Astrocyte of the spinal cord (primary cell): ENCODE measurements around the gene CEMP1.

Experiments
- DNase-seq: peaks from one replicate; pipeline ENCODE4 v3.0.0; 2011; ENCODE audit warnings: low read depth, low spot score
- H3K4me3 ChIP-seq: 2 replicates; pipeline ENCODE4 v1.5.1; 2011; ENCODE audit warnings: low read depth, mild to moderate bottlenecking, low read length, moderate library complexity
- CTCF ChIP-seq: IDR thresholded peaks from 2 replicates; pipeline ENCODE4 v1.5.1; 2012; ENCODE audit warnings: low read depth, mild to moderate bottlenecking, low read length, inconsistent platforms
- in situ Hi-C: cut with HindIII; loops from 2 replicates; pipeline ENCODE4 v1.10.0; 2017; ENCODE audit warnings: low sequenced_read_pairs

CEMP1 gene

GRCh38 chr16:2524339-2524938 is 6.8 kb downstream of the CEMP1 start:
- DNase-seq = no peak
- TF ChIP-seq CTCF = no peak
- H3K4me3 ChIP-seq = no peak overlapping the region
- in situ Hi-C loops = no loop called here

GRCh38 chr16:2523801-2524231 is 7.4 kb downstream of the CEMP1 start:
- no peak overlapping the region for H3K4me3 ChIP-seq
- no peak for DNase-seq
- in situ Hi-C loops = no loop called here
- no peak for TF ChIP-seq CTCF

- no peak for TF ChIP-seq CTCF
- in situ Hi-C loops = no loop called here
- H3K4me3 ChIP-seq = peak overlapping the region; percentile 68
- DNase-seq = no peak
Observed at GRCh38 chr16:2520784-2521531, 10.2 kb downstream of the CEMP1 start.

GRCh38 chr16:2520097-2520783 is 11.0 kb downstream of the CEMP1 start, which contains the start of gene AMDHD2:
AMDHD2 (plus strand) TSS chr16:2520371; CDS start chr16:2520459, 88 bp downstream.
- peak; percentile 87 for DNase-seq
- in situ Hi-C loops = no loop called here

GRCh38 chr16:2519711-2520080 is 11.5 kb downstream of the CEMP1 start:
- DNase-seq = no peak

More at GRCh38 chr16:2520097-2520783, 11.0 kb downstream of the CEMP1 start, which contains the start of gene AMDHD2:
- no peak for TF ChIP-seq CTCF
- peak within 1 kb of the TSS; percentile 68 for H3K4me3 ChIP-seq

More at GRCh38 chr16:2519711-2520080, 11.5 kb downstream of the CEMP1 start:
- no peak overlapping the region for H3K4me3 ChIP-seq
- in situ Hi-C loops = no loop called here
- no peak for TF ChIP-seq CTCF
